NCI-H82 treated with DMSO at 0.1 percent for 48 hours (cell line): Measurements from ENCODE around the gene WDR75.
"Not testable (repeated sequence)": the region's sequence is repeated elsewhere in the genome, so short reads cannot be mapped to it uniquely, and the experiment has no call there.

Experiments used
- DNase-seq: peaks from one replicate; lab custom pipeline; 2025; ENCODE audit not compliant: unreplicated experiment; lab: John Stamatoyannopoulos, UW

Gene WDR75

GRCh38 chr2:189440644-189440946 is 679 bp upstream of the WDR75 start:
- no peak for DNase-seq

DNA sequence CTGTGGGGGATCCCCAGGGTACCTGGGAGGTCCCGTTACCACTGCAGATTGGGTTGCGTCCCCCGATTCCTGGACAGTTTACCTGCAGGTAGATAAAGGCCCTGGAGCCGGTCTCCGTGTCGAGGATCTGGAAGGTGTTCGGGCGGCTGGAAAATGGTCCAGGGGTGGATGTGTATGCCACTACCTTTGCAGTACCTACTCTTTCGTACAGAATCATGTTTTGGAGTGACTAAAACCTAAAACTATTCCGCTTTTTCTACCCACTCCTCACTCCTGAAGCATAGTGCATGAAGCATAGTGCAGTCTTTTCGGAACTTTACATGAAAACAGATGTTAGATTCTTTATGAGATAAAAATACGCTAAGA is 418 bp downstream of the WDR75 start:
- DNase-seq, result no peak

GRCh38 chr2:189442468-189442867 is 1.2 kb downstream of the WDR75 start:
- no peak for DNase-seq

DNA sequence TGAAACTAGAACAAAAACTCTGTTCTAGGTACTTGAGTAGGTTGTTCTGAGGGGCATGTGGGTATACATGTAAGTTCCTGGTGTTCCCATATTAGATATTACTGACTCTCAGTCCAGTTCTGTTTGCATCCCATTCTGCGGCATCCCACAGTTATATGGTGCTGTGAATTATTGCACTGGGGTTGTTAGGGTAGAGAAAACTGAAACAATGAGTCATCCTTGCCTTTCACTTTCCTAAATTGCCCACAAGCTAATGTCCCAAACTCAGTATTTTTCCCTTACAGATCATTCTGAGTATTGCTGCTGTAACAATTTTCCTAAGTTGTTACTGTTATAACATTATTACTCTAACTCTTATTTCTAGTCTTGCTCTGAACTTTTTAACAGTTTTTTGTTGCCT is 3.0 kb downstream of the WDR75 start:
- DNase-seq, result no peak

- DNase-seq, result no peak
Measured at GRCh38 chr2:189446780-189447179, 5.5 kb downstream of the WDR75 start.

DNA sequence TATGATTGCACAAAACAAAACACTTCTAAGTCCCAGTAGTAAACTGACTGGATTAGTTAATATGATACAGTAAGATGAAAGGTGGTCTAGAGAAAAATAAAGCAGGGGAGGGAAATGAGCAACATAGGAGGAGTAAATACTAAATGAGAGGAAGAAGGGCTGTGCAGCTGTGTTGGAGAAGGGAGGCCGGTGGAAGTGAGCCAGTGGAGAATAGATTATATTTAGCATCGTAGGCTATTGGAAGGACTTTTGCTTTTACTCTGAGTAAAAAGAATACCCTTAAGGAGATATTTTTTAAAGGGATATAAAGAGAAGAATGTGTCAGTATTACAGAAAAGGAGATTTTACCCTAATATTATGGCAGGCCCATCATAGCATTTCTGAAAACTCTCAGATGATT is 12.7 kb downstream of the WDR75 start:
- DNase-seq, result no peak

DNA sequence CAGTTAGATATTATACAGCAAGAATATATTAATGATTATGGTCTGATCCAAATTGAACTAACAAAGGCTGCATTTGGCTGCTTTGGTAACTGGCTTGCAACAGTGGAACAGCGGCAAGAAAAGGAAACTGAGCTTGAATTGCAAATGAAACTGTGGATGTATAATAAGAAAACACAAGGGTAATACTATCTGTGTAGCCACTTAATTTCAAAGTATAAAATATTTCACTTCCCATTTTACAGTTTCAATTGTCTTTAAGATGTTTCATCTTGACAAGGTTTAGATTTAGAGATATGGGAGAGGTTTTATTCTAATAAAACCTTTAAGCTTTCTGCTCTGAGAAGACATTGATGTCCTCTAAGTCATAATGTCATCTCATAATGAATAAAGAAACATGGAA is 23.8 kb downstream of the WDR75 start:
- DNase-seq, result no peak

GRCh38 chr2:189465478-189465877 is 24.2 kb downstream of the WDR75 start:
- no peak for DNase-seq

DNA sequence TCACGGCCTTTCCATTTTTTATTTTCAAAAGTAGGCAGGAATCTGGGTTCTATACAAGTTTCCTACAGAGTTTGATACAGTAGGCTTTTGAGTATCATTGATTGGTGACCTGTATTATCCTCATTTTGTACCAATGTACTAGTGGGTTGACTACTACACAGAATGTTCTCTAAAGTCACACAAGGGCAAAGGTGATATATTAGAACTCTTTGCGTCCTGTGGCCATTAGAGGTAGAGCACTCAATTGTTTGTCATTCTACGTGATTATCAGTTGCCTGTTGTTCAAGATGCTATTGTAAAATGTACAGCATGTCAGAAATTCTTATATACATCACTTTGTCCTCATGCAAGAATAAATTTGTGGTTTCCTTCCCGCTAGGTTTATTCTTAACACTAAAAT is 24.8 kb downstream of the WDR75 start:
- no peak for DNase-seq

GRCh38 chr2:189466656-189467055 is 25.4 kb downstream of the WDR75 start:
- no peak for DNase-seq

- no peak for DNase-seq
Measured at GRCh38 chr2:189467160-189467559, 25.9 kb downstream of the WDR75 start.

GRCh38 chr2:189467593-189467992 is 26.3 kb downstream of the WDR75 start:
- DNase-seq, result no peak

DNA sequence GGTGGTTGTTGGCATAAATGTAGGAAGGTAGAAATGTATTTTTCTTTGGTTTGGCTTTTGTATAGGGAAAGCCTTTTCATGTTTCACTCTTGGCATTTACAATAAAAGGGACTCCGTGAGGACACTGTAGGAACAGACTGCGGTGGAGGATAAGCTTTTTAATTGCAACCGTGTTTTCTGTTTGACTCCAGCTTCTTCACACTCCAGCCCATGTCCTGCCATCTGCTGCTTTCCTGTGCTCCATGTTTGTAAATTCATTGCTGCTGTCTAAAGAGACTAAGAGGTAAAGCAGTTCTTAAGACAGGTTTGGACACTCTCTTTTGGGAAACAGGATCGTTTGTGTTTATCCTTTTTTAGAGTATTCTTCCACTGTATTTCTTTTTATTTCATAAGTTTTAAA is 33.3 kb downstream of the WDR75 start:
- peak; percentile 98 for DNase-seq

- DNase-seq, result no peak
Measured at GRCh38 chr2:189477756-189478155, 36.5 kb downstream of the WDR75 start.

GRCh38 chr2:189478289-189478688 is 37.0 kb downstream of the WDR75 start:
- not testable (repeated sequence) for DNase-seq

GRCh38 chr2:189481071-189481470 is 39.8 kb downstream of the WDR75 start:
- no peak for DNase-seq

- no peak for DNase-seq
Measured at GRCh38 chr2:189483571-189483970, 42.3 kb downstream of the WDR75 start.

- DNase-seq, result no peak
Measured at GRCh38 chr2:189483980-189484740, 42.9 kb downstream of the WDR75 start.

- DNase-seq, result no peak
Measured at GRCh38 chr2:189485146-189485545, 43.9 kb downstream of the WDR75 start.

GRCh38 chr2:189486237-189486770 is 45.0 kb downstream of the WDR75 start:
- DNase-seq, result no peak

DNA sequence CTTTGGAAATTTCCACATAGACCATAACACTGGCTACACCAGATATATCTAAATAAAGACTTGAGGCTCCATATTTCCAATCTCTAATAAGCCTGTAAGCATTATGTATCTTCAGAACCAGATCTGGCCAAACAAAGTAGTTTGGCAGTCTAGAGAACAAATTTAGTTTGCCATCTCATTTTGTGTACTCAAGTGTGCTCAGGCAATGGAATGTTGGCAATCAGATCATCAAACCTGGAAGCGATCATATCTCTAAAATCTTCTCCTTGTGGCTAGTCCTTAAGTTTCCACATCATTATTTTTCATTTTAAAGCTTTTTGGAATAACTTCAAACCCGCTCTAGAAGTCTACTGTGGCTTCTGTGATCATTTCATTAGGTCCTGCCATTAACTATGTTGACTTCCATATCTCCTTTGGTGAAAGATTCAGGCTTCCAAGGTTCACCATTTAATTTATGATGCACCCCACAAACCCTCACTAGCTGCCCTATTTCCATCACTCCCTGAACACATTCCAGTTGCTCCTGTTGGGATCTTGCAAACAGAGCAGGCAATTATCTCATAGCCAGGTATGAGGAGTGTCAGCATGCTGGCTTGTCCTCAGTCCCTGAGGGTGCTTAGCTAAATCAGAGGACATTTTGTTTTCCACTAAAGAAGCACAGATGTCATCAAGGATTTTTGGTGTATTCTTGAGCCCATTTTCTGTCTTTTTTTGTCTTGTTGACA is 46.2 kb downstream of the WDR75 start:
- no peak for DNase-seq

DNA sequence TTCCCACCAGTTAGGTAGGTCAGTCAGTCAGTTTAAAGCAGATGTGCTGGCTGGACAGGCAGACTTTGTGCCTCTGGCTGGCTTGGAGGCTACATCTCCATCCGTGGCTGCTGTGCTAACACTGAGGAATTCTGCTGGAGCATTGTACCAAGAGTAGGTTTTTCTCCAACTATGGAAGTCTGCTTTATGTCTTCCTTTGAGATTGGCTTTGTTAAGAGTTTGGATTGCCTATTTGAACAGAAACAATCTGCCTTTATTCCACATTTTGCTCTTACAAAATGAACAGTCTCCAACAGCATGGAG is 46.7 kb downstream of the WDR75 start:
- DNase-seq, result no peak

GRCh38 chr2:189492451-189492850 is 51.2 kb downstream of the WDR75 start:
- DNase-seq, result no peak
